GM12872 (cell line): ENCODE data around the gene NUP85.

Source experiments
- CTCF ChIP-seq: IDR thresholded peaks from 3 replicates; pipeline ENCODE4 v1.5.1; 2011; ENCODE audit warnings: low read depth, mild to moderate bottlenecking, low read length, moderate library complexity; ENCODE audit not compliant: insufficient read depth

The NUP85 gene

DNA sequence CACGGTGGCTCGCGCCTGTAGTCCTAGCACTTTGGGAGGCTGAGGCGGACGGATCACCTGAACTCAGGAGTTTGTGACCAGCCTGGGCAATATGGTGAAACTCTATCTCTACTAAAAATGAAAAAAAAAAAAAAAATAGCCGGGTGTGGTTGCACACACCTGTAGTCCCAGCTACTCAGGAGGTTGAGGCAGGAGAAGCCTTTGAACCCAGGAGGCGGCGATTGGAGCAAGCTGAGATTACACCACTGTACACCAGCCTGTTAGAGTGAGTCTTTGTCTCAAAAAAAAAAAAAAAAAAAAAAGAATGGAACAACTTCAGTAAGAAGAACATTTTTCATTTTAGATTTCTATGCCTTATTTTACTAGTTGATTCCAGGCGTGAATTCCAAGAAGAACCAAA lies 2.7 kb downstream of the NUP85 start:
- no peak for TF ChIP-seq CTCF

GRCh38 chr17:75209061-75209460 lies 3.6 kb downstream of the NUP85 start:
- no peak for TF ChIP-seq CTCF

GRCh38 chr17:75218131-75218530 lies 12.7 kb downstream of the NUP85 start:
- TF ChIP-seq CTCF, result no peak

- no peak for TF ChIP-seq CTCF
These were observed 14.3 kb downstream of the NUP85 start for GRCh38 chr17:75219815-75220214.

GRCh38 chr17:75225016-75225415 lies 19.5 kb downstream of the NUP85 start:
- TF ChIP-seq CTCF, result no peak

DNA sequence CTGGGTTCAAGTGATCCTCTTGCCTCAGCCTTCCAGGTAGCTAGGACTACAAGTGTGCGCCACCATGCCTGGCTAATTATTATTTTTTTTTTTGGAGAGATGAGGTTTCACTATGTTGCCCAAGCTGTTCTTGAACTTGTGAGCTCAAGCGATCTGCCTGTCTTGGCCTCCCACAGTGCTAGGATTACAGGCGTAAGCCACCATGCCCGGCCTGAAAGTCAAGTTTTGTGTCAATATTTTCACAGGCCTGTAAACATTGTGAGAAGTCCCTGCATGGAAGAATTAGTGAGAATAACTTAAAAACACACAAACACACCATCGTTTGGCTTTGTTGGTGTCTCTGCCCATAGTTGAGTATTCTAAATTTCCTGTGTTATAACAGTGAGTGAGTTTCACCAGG lies 22.2 kb downstream of the NUP85 start:
- TF ChIP-seq CTCF, result no peak

DNA sequence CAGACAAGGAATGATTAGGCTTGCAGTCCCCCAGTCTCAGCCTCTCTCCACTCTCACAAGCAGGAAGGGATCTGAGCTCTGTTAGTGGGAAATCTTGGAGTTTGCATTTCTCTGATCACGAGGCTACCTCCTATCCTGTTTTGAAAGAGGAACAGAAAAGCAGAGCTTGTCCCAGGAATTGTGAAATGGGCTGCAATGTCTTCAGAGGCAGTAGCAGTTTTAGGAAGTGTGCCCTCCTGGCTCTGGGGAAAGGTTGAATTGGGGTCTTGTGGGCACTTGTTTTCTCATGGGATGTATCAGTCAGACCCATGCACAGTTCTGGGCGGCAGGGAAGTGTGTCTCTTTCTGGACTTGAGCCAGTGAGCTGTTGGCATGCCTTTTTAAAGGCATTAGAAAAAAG lies 22.8 kb downstream of the NUP85 start:
- no peak for TF ChIP-seq CTCF

GRCh38 chr17:75228847-75229246 lies 23.4 kb downstream of the NUP85 start:
- no peak for TF ChIP-seq CTCF
